Fibroblast of lung (primary cell): ENCODE results near the gene FGF14.

Experiments
- CTCF ChIP-seq, 2 donors: IDR thresholded peaks in 1 of 2; conservative IDR thresholded peaks in 1 of 2; 1 replicate in 1 of 2; 2 replicates in 1 of 2; pipeline ENCODE4 v1.5.1; 2011 to 2012; ENCODE audit warnings: low read length in 2 of 2, control low read depth in 1 of 2, inconsistent platforms in 1 of 2, low read depth in 1 of 2, mild to moderate bottlenecking in 1 of 2
- EZH2 ChIP-seq: IDR thresholded peaks from 2 replicates; pipeline ENCODE4 v1.5.1; 2012; ENCODE audit warnings: low read length, control low read depth, mild to moderate bottlenecking; ENCODE audit errors: missing control alignments

GRCh38 chr13:102395939-102396338, 5.9 kb downstream of the FGF14 start:
- no peak for TF ChIP-seq CTCF (conservative IDR thresholded peaks at IDR 0.05 in 1 of 2, IDR thresholded peaks at IDR 0.05 in 1 of 2; ENCODE audit: low read depth in 1 of 2, low read length in 2 of 2)
- TF ChIP-seq EZH2: no peak
